Progenitor cell of endocrine pancreas (in vitro differentiated cells): ENCODE measurements around the gene MEGF6. TPM values are rescaled to one million over a fixed set of nuclear protein-coding genes. Genes with fewer than 3 reads are reported as not detected.

Experiments used
- DNase-seq: peaks from one replicate; pipeline ENCODE4 v3.0.0; 2021; ENCODE audit warnings: low spot score; ENCODE audit not compliant: unreplicated experiment
- H3K27ac Mint-ChIP-seq: 2 replicates; pipeline ENCODE4 v1.8.0; 2021; ENCODE audit warnings: mild to moderate bottlenecking, moderate library complexity, mixed read lengths
- H3K27me3 Mint-ChIP-seq: 2 replicates; pipeline ENCODE4 v1.8.0; 2021; ENCODE audit warnings: mixed read lengths
- H3K36me3 Mint-ChIP-seq: 2 replicates; pipeline ENCODE4 v1.8.0; 2022; ENCODE audit warnings: mixed read lengths; ENCODE audit not compliant: insufficient read depth
- H3K4me1 Mint-ChIP-seq: 2 replicates; pipeline ENCODE4 v1.8.0; 2021; ENCODE audit warnings: low read depth, mixed read lengths
- H3K4me3 Mint-ChIP-seq: 2 replicates; pipeline ENCODE4 v1.8.0; 2021; ENCODE audit warnings: low read depth, mild to moderate bottlenecking, moderate library complexity, mixed read lengths
- H3K9me3 Mint-ChIP-seq: 2 replicates; pipeline ENCODE4 v1.8.0; 2021; ENCODE audit warnings: low read depth, mixed read lengths
- total RNA-seq: library from RNA; stranded (reverse); gene quantifications from 2 replicates; pipeline ENCODE4 v1.2.1, GENCODE V29; 2021
- TF ChIP-seq, protein P1 (sequence below): fragments of 200-600 bp; sonication (generic); IDR thresholded peaks from one replicate; pipeline ENCODE4 v1.5.0; 2021; ENCODE audit warnings: antibody characterized with exemption, mild to moderate bottlenecking; ENCODE audit not compliant: unreplicated experiment

MEGF6 gene
- total RNA-seq, 1 donor from 2014 or later, result 83.8 TPM

DNA sequence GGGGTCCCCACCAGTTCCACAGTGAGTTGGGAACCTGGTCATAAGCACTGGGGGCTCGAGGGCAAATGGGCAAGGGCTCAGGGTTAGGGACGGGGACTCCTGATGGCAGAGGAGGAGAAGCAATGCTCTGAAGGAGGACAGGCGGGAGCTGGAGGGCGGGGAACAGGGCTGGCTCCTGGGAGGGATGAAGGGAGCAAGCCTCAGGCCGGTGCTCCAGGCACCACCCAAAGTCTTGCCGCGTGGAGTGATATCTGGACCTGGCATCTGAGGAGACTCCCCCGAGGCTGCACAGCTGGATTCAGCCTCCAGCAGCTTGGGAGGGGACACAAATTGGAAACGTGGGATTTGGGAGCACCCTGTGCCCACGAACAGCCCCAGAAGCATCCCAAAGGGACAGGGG lies 11.0 kb downstream of the MEGF6 start:
- H3K4me1 Mint-ChIP-seq, result peaks cover 6% of the 10 kb centered on the region
- TF ChIP-seq, protein P1, sequence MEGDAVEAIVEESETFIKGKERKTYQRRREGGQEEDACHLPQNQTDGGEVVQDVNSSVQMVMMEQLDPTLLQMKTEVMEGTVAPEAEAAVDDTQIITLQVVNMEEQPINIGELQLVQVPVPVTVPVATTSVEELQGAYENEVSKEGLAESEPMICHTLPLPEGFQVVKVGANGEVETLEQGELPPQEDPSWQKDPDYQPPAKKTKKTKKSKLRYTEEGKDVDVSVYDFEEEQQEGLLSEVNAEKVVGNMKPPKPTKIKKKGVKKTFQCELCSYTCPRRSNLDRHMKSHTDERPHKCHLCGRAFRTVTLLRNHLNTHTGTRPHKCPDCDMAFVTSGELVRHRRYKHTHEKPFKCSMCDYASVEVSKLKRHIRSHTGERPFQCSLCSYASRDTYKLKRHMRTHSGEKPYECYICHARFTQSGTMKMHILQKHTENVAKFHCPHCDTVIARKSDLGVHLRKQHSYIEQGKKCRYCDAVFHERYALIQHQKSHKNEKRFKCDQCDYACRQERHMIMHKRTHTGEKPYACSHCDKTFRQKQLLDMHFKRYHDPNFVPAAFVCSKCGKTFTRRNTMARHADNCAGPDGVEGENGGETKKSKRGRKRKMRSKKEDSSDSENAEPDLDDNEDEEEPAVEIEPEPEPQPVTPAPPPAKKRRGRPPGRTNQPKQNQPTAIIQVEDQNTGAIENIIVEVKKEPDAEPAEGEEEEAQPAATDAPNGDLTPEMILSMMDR, result no peak
- H3K9me3 Mint-ChIP-seq, result no peaks in the 10 kb centered on the region
- DNase-seq, result no peak
- no peak overlapping the region for H3K27ac Mint-ChIP-seq
- no peak overlapping the region for H3K4me3 Mint-ChIP-seq
- peaks cover 2% of the 10 kb centered on the region for H3K36me3 Mint-ChIP-seq
- no peaks in the 10 kb centered on the region for H3K27me3 Mint-ChIP-seq

DNA sequence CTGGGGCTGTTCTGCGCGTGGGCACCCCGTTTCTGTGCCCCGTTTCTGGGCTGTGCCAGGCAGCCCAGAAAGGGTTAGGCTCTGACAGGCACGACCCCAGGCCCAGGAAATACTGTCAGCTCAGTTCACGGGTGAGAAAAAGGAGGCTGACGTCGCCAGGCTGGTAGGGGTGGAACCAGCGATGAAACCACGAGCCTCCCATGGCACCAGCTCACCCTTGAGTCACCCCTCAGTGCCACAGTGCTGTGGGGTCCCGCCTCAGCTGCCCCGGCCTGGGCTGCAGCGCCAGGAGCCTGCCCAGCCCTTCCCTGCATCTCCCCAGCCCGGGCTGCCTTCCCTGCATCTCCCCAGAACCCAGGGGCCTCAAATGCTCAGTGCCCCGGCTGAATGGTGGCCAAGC lies 11.5 kb downstream of the MEGF6 start:
- Mint-ChIP-seq H3K9me3 (no peaks in the 10 kb centered on the region), H3K4me3 (no peak overlapping the region), H3K4me1 (peaks cover 6% of the 10 kb centered on the region), H3K27ac (no peak overlapping the region), H3K36me3 (peaks cover 2% of the 10 kb centered on the region), H3K27me3 (no peaks in the 10 kb centered on the region)
- DNase-seq, result no peak
- TF ChIP-seq, protein P1, result no peak

DNA sequence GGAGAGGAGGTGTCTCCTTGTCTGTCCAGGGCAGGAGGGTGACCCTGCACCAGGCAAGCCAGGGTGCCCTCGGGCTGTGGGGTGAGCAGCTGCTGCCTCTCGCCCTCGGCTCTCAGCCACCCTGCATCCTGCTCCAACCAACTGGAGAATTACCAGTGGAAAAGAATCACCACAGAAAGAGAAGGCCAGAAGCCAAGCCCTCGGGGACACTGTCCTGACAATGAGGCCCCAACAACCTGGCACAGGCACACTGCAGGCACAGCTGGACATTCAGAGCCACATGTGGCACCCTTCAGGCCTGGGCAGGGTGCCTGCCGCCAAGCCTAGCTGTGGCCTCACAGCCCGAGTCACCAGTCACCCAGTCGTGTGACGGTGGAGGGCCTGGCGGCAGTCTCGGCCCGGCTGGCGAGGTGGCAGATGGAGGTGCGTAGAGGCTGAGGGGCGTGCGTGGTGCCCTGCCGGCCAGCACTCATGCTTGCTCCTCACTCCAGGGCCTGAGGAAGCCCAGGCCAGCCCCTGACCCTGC lies 12.0 kb downstream of the MEGF6 start:
- H3K36me3 Mint-ChIP-seq, result peaks cover 2% of the 10 kb centered on the region
- no peaks in the 10 kb centered on the region for H3K9me3 Mint-ChIP-seq
- H3K27ac Mint-ChIP-seq, result no peak overlapping the region
- TF ChIP-seq, protein P1, result no peak
- DNase-seq, result no peak
- peaks cover 6% of the 10 kb centered on the region for H3K4me1 Mint-ChIP-seq
- no peak overlapping the region for H3K4me3 Mint-ChIP-seq
- no peaks in the 10 kb centered on the region for H3K27me3 Mint-ChIP-seq

DNA sequence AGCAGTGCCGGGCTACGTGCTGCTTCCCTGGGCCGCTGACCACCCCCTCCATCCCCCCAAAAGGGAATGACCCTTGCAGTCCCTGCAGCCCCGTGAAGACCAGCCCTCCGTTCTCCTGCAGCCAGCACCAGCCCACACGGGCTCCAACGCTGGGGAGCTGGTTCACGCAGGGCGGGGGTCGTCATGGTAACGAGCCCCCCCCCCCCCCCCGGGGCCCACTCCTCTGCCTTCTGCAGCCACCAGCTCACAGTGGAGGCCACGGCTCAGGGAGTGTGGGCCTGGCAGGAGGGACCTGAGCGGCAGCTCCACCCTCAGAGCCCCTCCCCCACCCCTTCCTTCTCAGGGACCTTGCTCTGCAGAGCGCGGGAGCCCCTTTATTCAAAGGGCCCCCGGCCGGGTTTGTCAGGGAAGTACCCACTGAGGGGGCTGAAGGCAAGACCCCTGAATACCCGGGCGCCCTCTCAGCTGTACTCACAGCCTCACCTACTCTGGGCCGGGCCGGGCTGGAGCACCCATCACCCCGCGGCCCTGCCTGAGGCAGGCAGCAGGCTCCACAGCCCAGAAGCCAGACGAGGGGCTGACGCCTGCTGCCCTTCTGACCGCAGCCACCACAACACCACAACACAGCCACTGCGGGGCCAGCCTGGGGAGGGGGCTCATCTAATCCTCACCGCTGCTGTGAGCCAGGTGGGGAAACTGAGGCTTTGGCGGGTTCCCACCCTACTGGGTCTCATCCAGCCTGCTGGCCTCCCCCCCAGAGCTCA lies 12.6 kb downstream of the MEGF6 start:
- Mint-ChIP-seq H3K4me1 (peaks cover 6% of the 10 kb centered on the region), H3K4me3 (no peak overlapping the region)
- TF ChIP-seq, protein P1, result no peak

DNA sequence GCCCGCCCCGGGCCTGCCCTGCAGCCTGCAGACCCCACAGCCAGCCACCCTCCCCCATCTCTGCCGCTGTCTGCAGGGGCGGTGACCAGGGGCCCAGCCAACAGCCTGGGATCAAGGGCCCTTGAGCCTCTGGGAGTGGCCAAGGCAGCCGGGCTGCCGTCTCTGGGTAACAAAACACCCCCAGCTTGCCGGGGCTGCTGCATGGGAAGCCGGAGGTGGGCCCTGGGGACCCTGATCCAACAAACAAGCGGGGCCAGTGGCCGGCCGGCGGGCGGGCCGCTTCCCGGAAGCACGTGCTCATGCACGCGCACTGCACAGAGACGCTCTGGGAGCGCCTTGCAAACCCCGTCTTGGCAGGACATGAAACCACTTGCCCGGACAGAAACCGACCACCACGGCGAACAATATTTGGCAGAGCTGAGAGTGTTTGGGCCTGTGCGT lies 13.2 kb downstream of the MEGF6 start:
- Mint-ChIP-seq H3K4me1 (peaks cover 6% of the 10 kb centered on the region), H3K4me3 (no peak overlapping the region), H3K27me3 (no peaks in the 10 kb centered on the region), H3K36me3 (peaks cover 2% of the 10 kb centered on the region), H3K27ac (no peak overlapping the region), H3K9me3 (no peaks in the 10 kb centered on the region)
- DNase-seq, result no peak
- TF ChIP-seq, protein P1, result no peak

More for the DNA sequence above, 12.6 kb downstream of the MEGF6 start:
- Mint-ChIP-seq H3K36me3 (peaks cover 2% of the 10 kb centered on the region), H3K27ac (no peak overlapping the region), H3K9me3 (no peaks in the 10 kb centered on the region), H3K27me3 (no peaks in the 10 kb centered on the region)
- no peak for DNase-seq
